Mucosa of stomach (tissue), 1 donor: Measurements from ENCODE around the gene MRTO4.
A peak's percentile ranks its signal among the peaks of the same experiment; 100 is the strongest.
"Not testable (repeated sequence)": the region's sequence is repeated elsewhere in the genome, so short reads cannot be mapped to it uniquely, and the experiment has no call there.

ENCODE experiments used
- H3K27me3 ChIP-seq: one replicate; pipeline ENCODE4 v1.7.0; 2013; ENCODE audit warnings: mild to moderate bottlenecking, low read length; ENCODE audit not compliant: control insufficient read depth, insufficient read depth
- H3K36me3 ChIP-seq: one replicate; pipeline ENCODE4 v1.7.0; 2013; ENCODE audit warnings: low read length; ENCODE audit not compliant: control insufficient read depth, insufficient read depth
- H3K4me1 ChIP-seq: one replicate; pipeline ENCODE4 v1.7.0; 2013; ENCODE audit warnings: mild to moderate bottlenecking, low read length; ENCODE audit not compliant: control insufficient read depth, insufficient read depth
- H3K4me3 ChIP-seq: one replicate; pipeline ENCODE4 v1.7.0; 2013; ENCODE audit warnings: low read length
- H3K9ac ChIP-seq: one replicate; pipeline ENCODE4 v1.7.0; 2013; ENCODE audit warnings: mild to moderate bottlenecking, low read length, moderate library complexity
- H3K9me3 ChIP-seq: one replicate; pipeline ENCODE4 v1.7.0; 2013; ENCODE audit warnings: mild to moderate bottlenecking, low read length, moderate library complexity; ENCODE audit not compliant: control insufficient read depth
- donor health status: Pancreatic carcinoma.

MRTO4 gene

GRCh38 chr1:19210772-19211549 lies 40.6 kb upstream of the MRTO4 start:
- peak overlapping the region; percentile 71 for H3K4me3 ChIP-seq
- H3K36me3 ChIP-seq: no peaks in the 10 kb centered on the region
- H3K9me3 ChIP-seq: no peaks in the 10 kb centered on the region
- H3K9ac ChIP-seq: peak overlapping the region; percentile 73
- no peaks in the 10 kb centered on the region for H3K27me3 ChIP-seq
- peaks cover 7% of the 10 kb centered on the region for H3K4me1 ChIP-seq

- no peaks in the 10 kb centered on the region for H3K36me3 ChIP-seq
- H3K9ac ChIP-seq: no peak overlapping the region
- H3K4me1 ChIP-seq: peaks cover 7% of the 10 kb centered on the region
- H3K4me3 ChIP-seq: no peak overlapping the region
- H3K9me3 ChIP-seq: no peaks in the 10 kb centered on the region
- no peaks in the 10 kb centered on the region for H3K27me3 ChIP-seq
Observed at GRCh38 chr1:19212167-19212566, 39.4 kb upstream of the MRTO4 start.

GRCh38 chr1:19213580-19213979 lies 38.0 kb upstream of the MRTO4 start:
- H3K27me3 ChIP-seq: no peaks in the 10 kb centered on the region
- no peak overlapping the region for H3K9ac ChIP-seq
- no peak overlapping the region for H3K4me3 ChIP-seq
- H3K36me3 ChIP-seq: no peaks in the 10 kb centered on the region
- peaks cover 7% of the 10 kb centered on the region for H3K4me1 ChIP-seq
- no peaks in the 10 kb centered on the region for H3K9me3 ChIP-seq

- not testable (repeated sequence) for H3K4me1 ChIP-seq, H3K36me3 ChIP-seq, H3K4me3 ChIP-seq, H3K9ac ChIP-seq, H3K27me3 ChIP-seq, H3K9me3 ChIP-seq
Observed at GRCh38 chr1:19216585-19216984, 35.0 kb upstream of the MRTO4 start.

- Histone ChIP-seq H3K9ac (no peak overlapping the region), H3K36me3 (peaks cover 12% of the 10 kb centered on the region), H3K27me3 (no peaks in the 10 kb centered on the region), H3K4me1 (no peaks in the 10 kb centered on the region), H3K4me3 (no peak overlapping the region), H3K9me3 (no peaks in the 10 kb centered on the region)
Observed at GRCh38 chr1:19219451-19219850, 32.2 kb upstream of the MRTO4 start.

- Histone ChIP-seq H3K9me3 (no peaks in the 10 kb centered on the region), H3K4me3 (no peak overlapping the region), H3K27me3 (no peaks in the 10 kb centered on the region), H3K36me3 (peaks cover 12% of the 10 kb centered on the region), H3K4me1 (no peaks in the 10 kb centered on the region), H3K9ac (no peak overlapping the region)
Observed at GRCh38 chr1:19220080-19220846, 31.3 kb upstream of the MRTO4 start.

- Histone ChIP-seq H3K36me3 (peaks cover 12% of the 10 kb centered on the region), H3K4me1 (no peaks in the 10 kb centered on the region), H3K4me3 (no peak overlapping the region), H3K9me3 (no peaks in the 10 kb centered on the region), H3K9ac (no peak overlapping the region), H3K27me3 (no peaks in the 10 kb centered on the region)
Observed at GRCh38 chr1:19220991-19221390, 30.6 kb upstream of the MRTO4 start.

- H3K36me3 ChIP-seq: peaks cover 21% of the 10 kb centered on the region
- H3K4me1 ChIP-seq: no peaks in the 10 kb centered on the region
- H3K27me3 ChIP-seq: no peaks in the 10 kb centered on the region
- H3K9me3 ChIP-seq: no peaks in the 10 kb centered on the region
- H3K4me3 ChIP-seq: no peak overlapping the region
- H3K9ac ChIP-seq: no peak overlapping the region
Observed at GRCh38 chr1:19222573-19222972, 29.0 kb upstream of the MRTO4 start.

- Histone ChIP-seq H3K9ac (no peak overlapping the region), H3K4me1 (no peaks in the 10 kb centered on the region), H3K9me3 (no peaks in the 10 kb centered on the region), H3K36me3 (peaks cover 22% of the 10 kb centered on the region), H3K27me3 (no peaks in the 10 kb centered on the region), H3K4me3 (no peak overlapping the region)
Observed at GRCh38 chr1:19222979-19223824, 28.4 kb upstream of the MRTO4 start.

GRCh38 chr1:19229229-19229628 lies 22.4 kb upstream of the MRTO4 start:
- no peak overlapping the region for H3K4me3 ChIP-seq
- H3K4me1 ChIP-seq: peaks cover 21% of the 10 kb centered on the region
- peaks cover 11% of the 10 kb centered on the region for H3K36me3 ChIP-seq

GRCh38 chr1:19229828-19230325 lies 21.7 kb upstream of the MRTO4 start:
- peaks cover 11% of the 10 kb centered on the region for H3K36me3 ChIP-seq
- no peaks in the 10 kb centered on the region for H3K27me3 ChIP-seq
- peaks cover 21% of the 10 kb centered on the region for H3K4me1 ChIP-seq
- H3K4me3 ChIP-seq: no peak overlapping the region
- no peaks in the 10 kb centered on the region for H3K9me3 ChIP-seq
- H3K9ac ChIP-seq: no peak overlapping the region

More at GRCh38 chr1:19229229-19229628, 22.4 kb upstream of the MRTO4 start:
- Histone ChIP-seq H3K9ac (no peak overlapping the region), H3K9me3 (no peaks in the 10 kb centered on the region), H3K27me3 (no peaks in the 10 kb centered on the region)
